ENCODE measurements around the gene CPEB1. TPM values are rescaled to one million over a fixed set of nuclear protein-coding genes. Genes with fewer than 3 reads are reported as not detected.
"Not testable (repeated sequence)": the region's sequence is repeated elsewhere in the genome, so short reads cannot be mapped to it uniquely, and the experiment has no call there.

CPEB1 gene
- polyA plus RNA-seq, 1 donor: 2.2 TPM

GRCh38 chr15:82545002-82545401 lies 102.2 kb downstream of the CPEB1 start:
- no peak for DNase-seq

GRCh38 chr15:82544431-82544830 lies 102.7 kb downstream of the CPEB1 start:
- DNase-seq: no peak

- no peak for DNase-seq
Observed at GRCh38 chr15:82543160-82543559, 104.0 kb downstream of the CPEB1 start.

GRCh38 chr15:82540984-82541431 lies 106.2 kb downstream of the CPEB1 start:
- DNase-seq: no peak

GRCh38 chr15:82540055-82540983 lies 106.8 kb downstream of the CPEB1 start, which contains the start of gene RPS17:
TSS of gene RPS17 (minus strand) at chr15:82540457. CDS start at chr15:82540428, 29 bp downstream.
- peak; percentile 97 for DNase-seq

- DNase-seq: no peak
Observed at GRCh38 chr15:82539691-82540054, 107.5 kb downstream of the CPEB1 start.

- no peak for DNase-seq
Observed at GRCh38 chr15:82538961-82539690, 108.0 kb downstream of the CPEB1 start.

GRCh38 chr15:82537351-82537908 lies 109.7 kb downstream of the CPEB1 start:
- DNase-seq: no peak

- DNase-seq: no peak
Observed at GRCh38 chr15:82536409-82537350, 110.5 kb downstream of the CPEB1 start.

GRCh38 chr15:82535566-82536408 lies 111.4 kb downstream of the CPEB1 start:
- DNase-seq: no peak

- not testable (repeated sequence) for DNase-seq
Observed at GRCh38 chr15:82535151-82535550, 112.0 kb downstream of the CPEB1 start.

- not testable (repeated sequence) for DNase-seq
Observed at GRCh38 chr15:82534457-82534861, 112.7 kb downstream of the CPEB1 start.

- no peak for DNase-seq
Observed at GRCh38 chr15:82533801-82534200, 113.4 kb downstream of the CPEB1 start.

GRCh38 chr15:82532991-82533481 lies 114.1 kb downstream of the CPEB1 start:
- DNase-seq: no peak

- no peak for DNase-seq
Observed at GRCh38 chr15:82532383-82532990, 114.7 kb downstream of the CPEB1 start.

- DNase-seq: no peak
Observed at GRCh38 chr15:82531496-82532382, 115.4 kb downstream of the CPEB1 start.

- peak; percentile 73 for DNase-seq
Observed at GRCh38 chr15:82530606-82531379, 116.4 kb downstream of the CPEB1 start.

GRCh38 chr15:82530006-82530405 lies 117.2 kb downstream of the CPEB1 start:
- no peak for DNase-seq
